K562 (cell line): Measurements from ENCODE around the gene GBF1. TPM values are rescaled to one million over a fixed set of nuclear protein-coding genes. Genes with fewer than 3 reads are reported as not detected.
A peak's percentile ranks its signal among the peaks of the same experiment; 100 is the strongest.

Source experiments
- CREB1 ChIP-seq, 2 experiments: sonication (generic) in 1 of 2; formaldehyde crosslinking in 1 of 2; IDR thresholded peaks; 2 replicates each; pipeline versions ENCODE4 v1.6.1 to v1.8.0; 2012 to 2022; ENCODE audit warnings: inconsistent platforms in 1 of 2, mild to moderate bottlenecking in 1 of 2, missing genetic modification reagents in 1 of 2, moderate library complexity in 1 of 2
- CREM ChIP-seq: IDR thresholded peaks from 2 replicates; pipeline ENCODE4 v1.6.1; 2014; ENCODE audit warnings: antibody characterized with exemption, low read depth
- E2F6 ChIP-seq, 2 experiments: IDR thresholded peaks; 2 replicates each; pipeline ENCODE4 v1.6.1; 2011; ENCODE audit warnings: borderline replicate concordance in 1 of 2, control low read depth in 1 of 2, low read depth in 1 of 2, low read length in 1 of 2, mild to moderate bottlenecking in 1 of 2, mixed read lengths in 1 of 2, moderate library complexity in 1 of 2; ENCODE audit not compliant: insufficient read depth in 1 of 2, insufficient read length in 1 of 2, poor library complexity in 1 of 2, severe bottlenecking in 1 of 2; ENCODE audit errors: extremely low read depth in 1 of 2
- EGR1 ChIP-seq: fragments of 450-650 bp; conservative IDR thresholded peaks from 2 replicates; pipeline ENCODE4 v1.6.1; 2017; ENCODE audit warnings: mild to moderate bottlenecking
- GABPB1 ChIP-seq: sonication (generic); formaldehyde crosslinking; IDR thresholded peaks from 2 replicates; pipeline ENCODE4 v1.8.0; 2022; ENCODE audit warnings: mild to moderate bottlenecking, missing genetic modification reagents
- L3MBTL2 ChIP-seq: fragments of 450-650 bp; IDR thresholded peaks from 2 replicates; pipeline ENCODE4 v1.6.1; 2016; ENCODE audit warnings: mild to moderate bottlenecking, moderate library complexity
- MAX ChIP-seq: sonication (generic); formaldehyde crosslinking; IDR thresholded peaks from 2 replicates; pipeline ENCODE4 v1.9.0; 2022; ENCODE audit warnings: mild to moderate bottlenecking, missing genetic modification reagents
- MGA ChIP-seq: fragments of 450-650 bp; IDR thresholded peaks from 2 replicates; pipeline ENCODE4 v1.6.1; 2016; ENCODE audit warnings: mild to moderate bottlenecking, moderate library complexity
- PCBP1 ChIP-seq: fragments of 200-400 bp; formaldehyde crosslinking; IDR thresholded peaks from 2 replicates; pipeline ENCODE4 v1.6.1; 2018; ENCODE audit warnings: mild to moderate bottlenecking, low read depth, low read length; ENCODE audit not compliant: poor library complexity, severe bottlenecking
- SMAD1 ChIP-seq: fragments of 150-350 bp; IDR thresholded peaks from 2 replicates; pipeline ENCODE4 v1.6.1; 2014; ENCODE audit warnings: low read length, low read depth; ENCODE audit not compliant: partially characterized antibody
- TAL1 ChIP-seq: fragments of 450-650 bp; IDR thresholded peaks from 2 replicates; pipeline ENCODE4 v1.6.1; 2016; ENCODE audit warnings: mild to moderate bottlenecking
- TBP ChIP-seq: optimal IDR thresholded peaks from 2 replicates; pipeline ENCODE3; 2011; ENCODE audit warnings: low read depth, low read length, improper control_type of control experiment
- TEAD4 ChIP-seq, 2 experiments: sonication (generic) in 1 of 2; formaldehyde crosslinking in 1 of 2; IDR thresholded peaks; 2 replicates each; pipeline versions ENCODE4 v1.6.1 to v1.8.0; 2012 to 2022; ENCODE audit warnings: borderline replicate concordance in 1 of 2, inconsistent platforms in 1 of 2, low read length in 1 of 2, mild to moderate bottlenecking in 1 of 2, missing genetic modification reagents in 1 of 2
- ZEB2 ChIP-seq: fragments of 450-650 bp; IDR thresholded peaks from 2 replicates; pipeline ENCODE4 v1.6.1; 2016
- ZNF184 ChIP-seq: sonication (generic); formaldehyde crosslinking; IDR thresholded peaks from 2 replicates; pipeline ENCODE4 v1.5.0; 2020; ENCODE audit warnings: missing genetic modification reagents
- polyA plus RNA-seq, 8 experiments: library from polyadenylated mRNA; depleted of rRNA in 4 of 8; stranded (reverse) in 5 of 8; unstranded in 3 of 8; fragments of >200 nt; fragmentation: Nextera tagmentation in 2 of 8; fragmentation: Illumina TruSeq in 1 of 8; extraction: Ambion mirVana in 2 of 8; extraction: Trizol in 1 of 8; gene quantifications; 2 replicates each; pipeline versions ENCODE4 v1.2.1 to v1.2.3, GENCODE V29; 2011 to 2014; ENCODE audit warnings: inconsistent platforms in 1 of 8, missing spikeins in 1 of 8
- total RNA-seq, 7 experiments: library from RNA; depleted of rRNA in 6 of 7; stranded (reverse); fragments of >200 nt in 6 of 7; fragmentation: Illumina TruSeq in 2 of 7; extraction: Trizol in 2 of 7; gene quantifications; 2 replicates each; pipeline versions ENCODE4 v1.2.1 to v1.2.3, GENCODE V29; 2011 to 2021; ENCODE audit warnings: low replicate concordance in 1 of 7

Gene GBF1
- total and polyA plus RNA-seq, 9 of the 15 experiments (the other 6 are each of a cell fraction or from before 2014, with no cell fraction given), result 0.69 to 28.0 (median 10.3) TPM

GRCh38 chr10:102229810-102230263 lies 15.5 kb upstream of the GBF1 start (continued):
- peak; percentile 84 for TF ChIP-seq MGA
- 0 out of 2 replicates have a peak, but pooled peaks have one; percentile 22 for TF ChIP-seq CREB1 (IDR thresholded peaks at IDR 0.05)
- TF ChIP-seq CREB1 (CRISPR knock-in tag; IDR thresholded peaks at IDR 0.05), result no peak
- TF ChIP-seq GABPB1 (CRISPR knock-in tag), result peak; percentile 45; the same call in 1 of the 2 replicates
- peak; percentile 47 for TF ChIP-seq TEAD4 (IDR thresholded peaks at IDR 0.05; ENCODE audit: low read length)
- no peak for TF ChIP-seq TEAD4 (CRISPR knock-in tag; IDR thresholded peaks at IDR 0.05; ENCODE audit: borderline replicate concordance)
- TF ChIP-seq L3MBTL2, result peak; percentile 90
- TF ChIP-seq ZEB2, result 0 out of 2 replicates have a peak, but pooled peaks have one; percentile 49
- TF ChIP-seq TAL1, result no peak
- peak; percentile 1 for TF ChIP-seq PCBP1
- TF ChIP-seq TBP, result peak; percentile 11
- TF ChIP-seq ZNF184 (CRISPR knock-in tag), result no peak
- peak; percentile 55 for TF ChIP-seq EGR1
- TF ChIP-seq E2F6 (IDR thresholded peaks at IDR 0.05; ENCODE audit: borderline replicate concordance in 1 of 2, extremely low read depth in 1 of 2, insufficient read depth in 1 of 2, insufficient read length in 1 of 2, low read depth in 1 of 2, low read length in 1 of 2, poor library complexity in 1 of 2, severe bottlenecking in 1 of 2), result peak; percentile 64 to 78
- peak; percentile 60 for TF ChIP-seq MAX
- TF ChIP-seq SMAD1, result no peak
- TF ChIP-seq CREM, result peak; percentile 40; the same call in 1 of the 2 replicates
